A673 (cell line): ENCODE data around the gene G3BP2.

ENCODE experiments used
- CTCF ChIP-seq: fragments of 300-800, 200-600 bp; sonication (generic); conservative IDR thresholded peaks from 2 replicates; pipeline ENCODE4 v1.5.1; 2017; ENCODE audit warnings: low read depth, mild to moderate bottlenecking, antibody characterized with exemption, low read length, moderate library complexity, mixed read lengths
- EZH2 ChIP-seq: fragments of 200-600 bp; sonication (generic); IDR thresholded peaks from 2 replicates; pipeline ENCODE4 v1.6.1; 2017; ENCODE audit warnings: borderline replicate concordance, low read depth, mild to moderate bottlenecking, mixed read lengths, antibody characterized with exemption, low read length; ENCODE audit not compliant: poor library complexity, severe bottlenecking

GRCh38 chr4:75639124-75639695 lies 34.0 kb downstream of the G3BP2 start:
- no peak for TF ChIP-seq CTCF
- no peak for TF ChIP-seq EZH2
